Right ventricle myocardium inferior (tissue), 1 donor: ENCODE data around the gene CLIC3. TPM values are rescaled to one million over a fixed set of nuclear protein-coding genes. Genes with fewer than 3 reads are reported as not detected.
"Not testable (repeated sequence)": the region's sequence is repeated elsewhere in the genome, so short reads cannot be mapped to it uniquely, and the experiment has no call there.

ENCODE experiments used
- ATAC-seq: fragments of 200-7000 bp; cut with Tn5 transposase; one replicate; pipeline ENCODE4 v1.9.1; 2020; ENCODE audit warnings: mild to moderate bottlenecking, moderate library complexity
- DNase-seq: peaks from one replicate; pipeline ENCODE4 v3.0.0; 2021; ENCODE audit errors: missing footprints
- intact Hi-C: fragments of 100-400 bp; cut with DNase I; formaldehyde crosslinking; loops from one replicate; pipeline ENCODE4 v1.11.0; 2022
- total RNA-seq: library from RNA; stranded (reverse); fragmentation: NEBNext Ultra II Directional; extraction: Animal tissue kit (Norgen Biotek cat#: 25700); gene quantifications from one replicate; pipeline ENCODE4 v1.2.1, GENCODE V29; 2021
- donor health status: DM: no; HTN: yes; CAD: no; lungs with severe emphysema.

Gene CLIC3
- total RNA-seq, 1 donor from 2014 or later = 1.1 TPM

DNA sequence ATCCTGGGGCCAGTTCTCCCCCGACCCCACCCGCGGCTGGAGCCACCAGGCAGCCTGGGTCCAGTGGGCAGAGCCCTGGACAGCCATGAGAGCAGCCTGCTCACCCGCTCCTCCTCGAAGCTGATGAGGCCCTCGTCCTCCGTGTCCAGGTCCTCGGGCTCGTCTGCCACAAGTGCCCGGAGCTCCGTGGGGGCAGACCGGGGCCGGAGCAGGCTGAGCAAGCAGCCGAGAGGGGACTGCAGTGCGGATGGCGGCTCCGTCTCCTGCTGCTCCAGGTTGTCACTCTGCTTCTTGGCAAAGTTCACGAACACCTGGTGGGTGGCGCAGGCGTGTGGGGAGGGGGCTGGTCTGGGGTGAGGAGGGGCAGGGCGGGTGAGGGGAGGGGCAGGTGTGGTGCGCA lies 11.9 kb upstream of the CLIC3 start:
- DNase-seq (no peak), ATAC-seq (no peak)
- intact Hi-C loops = no loop called here

DNA sequence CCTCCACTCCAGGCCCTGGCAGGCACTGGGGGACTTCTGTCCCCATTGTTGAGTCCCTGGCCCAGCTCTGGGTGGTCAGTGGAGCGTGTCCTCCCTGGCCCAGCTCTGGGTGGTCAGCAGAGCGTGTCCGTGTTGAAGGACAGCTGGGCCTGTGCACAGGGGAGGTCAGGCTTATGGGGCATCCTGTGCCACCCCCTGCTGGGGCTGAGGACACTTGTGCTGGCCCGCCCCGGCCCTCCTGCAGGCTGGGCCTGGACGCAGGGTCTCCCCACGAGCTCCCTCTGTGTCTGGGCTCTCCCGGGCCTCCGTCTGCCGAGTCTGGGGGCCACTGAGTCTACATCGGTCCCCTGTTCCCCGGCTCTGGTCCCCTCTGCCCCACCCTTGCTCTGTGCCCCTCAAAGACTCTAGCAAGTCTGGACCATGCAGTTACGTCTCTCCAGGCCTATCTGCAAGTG lies 11.5 kb upstream of the CLIC3 start:
- no peak for ATAC-seq
- intact Hi-C loops = no loop called here
- DNase-seq = no peak

DNA sequence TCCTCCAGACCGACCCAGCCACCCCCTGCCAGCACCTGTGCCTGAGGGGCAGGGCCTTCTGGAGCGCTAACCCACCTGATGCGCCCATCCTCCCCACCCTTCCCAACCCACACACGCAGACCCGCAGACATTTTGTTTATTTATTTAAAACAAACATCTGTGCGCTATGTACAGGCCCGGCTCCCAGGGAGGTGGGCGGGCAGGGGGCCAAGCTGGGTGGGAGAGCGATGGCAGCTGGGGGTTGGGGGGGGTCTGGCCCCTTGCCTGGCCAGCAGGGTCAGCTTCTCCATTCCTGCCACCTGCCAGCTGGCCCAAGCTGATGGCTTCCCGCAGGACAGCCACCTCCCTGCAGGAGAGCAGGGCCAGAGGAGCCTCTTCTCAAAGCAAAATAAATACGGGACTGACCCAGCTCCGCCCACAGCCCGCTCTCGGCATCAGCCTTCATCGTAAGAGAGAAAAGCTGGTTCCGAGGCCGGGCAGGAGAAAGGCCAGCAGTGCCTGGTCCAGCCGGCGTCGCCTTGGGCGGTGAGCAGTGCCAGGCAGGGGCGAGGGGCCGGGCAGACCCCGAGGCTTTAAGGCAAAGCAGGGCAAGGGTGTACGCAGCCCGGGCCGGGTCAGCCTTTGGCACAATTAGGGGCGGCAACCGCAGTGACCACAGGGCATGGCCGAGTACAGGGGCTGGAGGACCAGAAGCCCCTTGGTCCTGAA lies 10.9 kb upstream of the CLIC3 start:
- intact Hi-C loops = no loop called here
- ATAC-seq (peak; percentile 21), DNase-seq (no peak)

DNA sequence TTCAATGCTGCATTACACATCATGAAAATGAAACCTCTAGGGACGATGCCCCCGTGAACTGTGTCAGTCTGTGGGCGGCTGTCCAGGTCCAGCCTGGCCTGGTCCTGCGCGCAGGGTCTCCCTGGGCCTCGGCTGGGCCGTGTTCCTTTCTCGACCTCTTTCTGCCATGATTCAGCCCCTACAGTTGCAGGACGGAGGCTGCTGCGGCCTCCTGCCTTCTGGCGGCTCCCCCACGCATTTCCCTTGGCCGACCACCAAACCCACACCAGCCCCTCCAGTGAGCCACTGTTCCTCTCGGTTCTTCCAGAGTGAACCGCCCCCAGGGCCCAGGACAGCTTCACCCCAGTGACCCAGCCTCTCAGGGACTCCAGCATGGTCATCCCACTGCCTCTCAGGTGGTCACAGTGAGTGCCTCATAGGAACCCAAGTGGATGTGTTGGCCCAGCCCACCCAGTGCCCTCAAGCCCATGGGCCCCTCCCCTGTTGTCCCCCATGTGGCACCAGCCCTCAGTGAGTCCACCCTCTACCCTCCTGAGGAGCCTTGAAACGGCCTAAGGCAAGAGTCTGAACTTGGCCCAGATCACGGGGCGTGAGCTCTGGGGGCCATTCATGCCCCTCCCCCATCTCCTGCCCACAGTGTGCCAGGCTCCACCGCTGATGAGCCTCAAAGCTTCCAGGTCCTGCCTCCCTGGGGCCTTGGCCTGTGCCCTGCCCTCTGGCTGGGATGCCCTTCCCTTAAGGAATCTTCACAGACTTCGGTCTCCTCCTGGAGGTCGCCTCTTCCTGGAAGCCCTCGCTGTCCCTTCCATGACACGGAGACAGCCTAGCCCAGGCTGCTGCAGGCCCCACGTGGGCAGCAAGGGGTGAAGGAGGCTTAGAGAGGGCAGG lies 10.0 kb upstream of the CLIC3 start:
- DNase-seq (no peak), ATAC-seq (no peak)
- intact Hi-C loops = no loop called here

DNA sequence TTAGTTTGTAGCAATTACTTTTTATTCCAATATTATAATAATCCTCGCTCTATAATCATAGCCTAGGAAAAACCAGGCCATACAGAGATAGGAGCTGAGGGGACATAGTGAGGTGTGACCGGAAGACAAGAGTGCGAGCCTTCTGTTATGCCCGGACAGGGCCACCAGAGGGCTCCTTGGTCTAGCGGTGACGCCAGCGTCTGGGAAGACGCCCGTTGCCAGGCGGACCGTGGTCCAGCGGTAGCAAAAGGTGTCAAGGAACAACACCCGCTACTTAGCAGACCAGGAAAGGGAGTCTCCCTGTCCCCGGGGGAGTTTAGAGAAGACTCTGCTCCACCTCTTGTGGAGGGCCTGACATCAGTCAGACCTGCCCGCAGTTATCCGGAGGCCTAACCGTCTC lies 7.9 kb upstream of the CLIC3 start:
- DNase-seq, intact Hi-C loops, ATAC-seq: not testable (repeated sequence)

DNA sequence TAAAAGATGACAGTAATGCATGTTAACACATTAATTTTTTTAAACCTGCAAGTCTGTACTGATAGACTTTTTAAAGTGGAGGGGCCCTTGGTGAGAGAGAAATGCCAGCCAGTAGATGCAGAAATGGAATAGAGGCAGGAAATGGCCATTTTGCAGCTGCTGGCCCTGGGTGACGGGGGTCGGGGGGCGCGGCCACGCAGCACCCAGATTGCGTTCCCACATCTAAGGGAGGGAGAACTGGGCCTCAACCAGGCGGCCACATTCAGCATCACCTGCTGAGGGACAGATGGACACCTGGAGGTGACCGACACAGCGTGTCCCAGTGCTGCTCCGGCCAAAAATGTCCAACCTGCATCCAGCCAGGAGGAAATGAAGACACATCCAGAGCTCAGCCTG lies 6.3 kb upstream of the CLIC3 start:
- ATAC-seq = no peak
- intact Hi-C loops = no loop called here
- no peak for DNase-seq

DNA sequence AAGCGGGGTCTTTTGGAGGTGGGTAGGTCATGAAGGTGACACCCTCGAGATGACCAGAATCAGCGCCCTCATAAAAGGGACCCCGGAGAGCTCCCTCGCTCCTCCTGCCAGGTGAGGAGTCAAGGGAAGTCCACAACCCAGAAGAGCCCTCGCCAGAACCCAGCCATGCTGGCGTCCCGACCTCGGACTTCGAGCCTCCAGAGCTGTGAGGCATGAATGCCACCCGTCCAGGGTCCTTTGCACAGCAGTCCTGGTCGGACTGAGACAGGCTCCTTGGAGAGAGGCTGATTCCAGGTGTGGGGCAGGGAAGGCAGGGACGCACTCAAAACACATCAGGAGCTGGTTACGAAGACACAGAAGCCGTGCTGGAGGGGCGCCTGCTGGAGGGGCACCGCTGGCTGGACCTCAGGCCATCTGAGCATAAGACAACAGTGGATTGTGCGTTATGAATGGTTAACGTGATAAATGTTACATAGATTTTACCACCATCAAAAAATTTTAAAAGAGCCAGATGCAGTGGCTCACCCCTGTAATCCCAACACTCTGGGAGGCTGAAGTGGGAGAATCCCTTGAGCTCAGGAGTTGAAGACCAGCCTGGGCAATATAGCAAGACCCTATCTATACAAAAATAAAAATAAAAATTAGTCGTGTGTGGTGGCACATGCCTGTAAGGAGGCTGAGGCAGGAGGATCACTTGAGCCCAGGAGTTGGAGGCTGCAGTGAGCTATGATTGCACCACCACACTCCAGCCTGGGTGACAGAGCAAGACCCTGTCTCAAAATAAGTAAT lies 5.7 kb upstream of the CLIC3 start:
- DNase-seq = no peak
- no peak for ATAC-seq
- intact Hi-C loops = no loop called here

DNA sequence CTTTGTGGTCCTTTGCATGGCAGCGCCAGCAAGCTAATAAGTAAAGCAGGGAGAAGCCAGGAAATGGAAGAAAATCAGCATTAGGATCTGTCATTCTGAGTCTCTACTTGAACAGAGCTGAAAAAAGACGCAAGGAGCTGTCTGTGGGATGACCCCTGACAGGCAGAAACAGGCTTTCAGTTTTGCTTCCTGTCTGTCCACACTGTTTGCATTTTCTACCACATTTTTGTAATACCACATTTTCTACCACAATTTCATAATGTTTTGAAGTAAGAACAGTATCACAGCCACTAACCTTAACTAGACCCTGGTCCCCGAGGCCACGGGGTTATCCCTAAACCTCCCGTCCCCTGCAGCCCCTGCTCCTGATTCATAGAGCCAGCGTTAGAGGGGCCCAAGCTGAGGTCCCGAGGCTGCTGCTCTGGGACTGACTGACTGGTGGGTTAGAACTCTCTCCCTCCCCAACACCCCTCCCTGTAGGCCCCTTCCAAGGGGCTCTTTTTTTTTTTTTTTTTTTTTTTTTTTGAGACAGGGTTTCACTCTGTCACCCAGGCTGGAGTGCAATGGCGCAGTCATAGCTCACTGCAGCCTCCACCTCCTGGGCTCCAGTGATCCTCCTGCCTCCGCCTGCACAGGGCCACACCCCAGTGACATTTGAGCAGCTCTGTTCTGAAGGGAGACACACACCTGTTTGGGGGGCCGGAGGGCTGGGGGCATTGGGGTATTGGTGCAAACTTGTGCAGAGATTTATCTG lies 4.0 kb upstream of the CLIC3 start:
- no peak for DNase-seq
- ATAC-seq = no peak

DNA sequence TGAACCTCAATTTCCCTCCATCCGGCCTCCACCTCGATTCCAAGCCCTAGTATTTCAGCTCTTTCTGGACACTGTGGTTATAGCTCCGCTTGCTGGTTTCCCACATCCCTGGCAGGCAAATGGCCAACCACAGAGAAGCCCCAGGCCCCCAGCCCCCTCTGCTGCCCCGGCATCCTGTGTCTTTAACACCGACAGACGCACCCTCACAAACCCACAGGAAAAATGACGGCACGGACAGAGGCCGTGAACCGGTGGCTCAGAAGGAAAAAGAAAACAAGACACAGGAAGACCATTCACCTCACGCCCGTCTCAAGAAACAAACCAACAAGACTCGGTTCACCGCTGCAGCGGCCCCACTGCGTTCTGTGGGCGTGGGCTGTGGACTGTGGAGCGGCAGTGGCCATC lies 1.5 kb upstream of the CLIC3 start:
- no peak for ATAC-seq
- intact Hi-C loops = no loop called here
- DNase-seq = no peak

More for the DNA sequence above, 4.0 kb upstream of the CLIC3 start:
- intact Hi-C loops = no loop called here

DNA sequence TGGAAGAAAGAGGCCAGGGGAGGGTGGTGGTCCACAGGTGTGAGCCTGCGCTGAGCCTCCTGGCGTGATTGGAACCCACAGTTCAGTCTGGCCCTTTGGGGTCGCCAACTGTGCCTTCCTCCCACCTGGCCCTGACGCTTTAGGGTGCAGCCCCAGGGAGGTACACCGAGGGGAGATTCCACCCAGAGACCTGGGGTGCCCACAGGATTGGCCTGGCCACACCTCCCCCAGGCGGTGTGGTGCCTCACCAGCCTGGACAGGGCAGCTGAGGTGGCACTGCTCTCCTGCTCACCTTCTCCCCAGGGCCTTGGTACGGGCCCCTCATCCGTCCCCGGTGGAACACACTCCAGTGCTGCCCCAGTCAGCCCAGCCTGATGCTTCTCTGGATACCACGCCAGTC lies 1.0 kb upstream of the CLIC3 start:
- intact Hi-C loops = no loop called here
- ATAC-seq (no peak), DNase-seq (no peak)

DNA sequence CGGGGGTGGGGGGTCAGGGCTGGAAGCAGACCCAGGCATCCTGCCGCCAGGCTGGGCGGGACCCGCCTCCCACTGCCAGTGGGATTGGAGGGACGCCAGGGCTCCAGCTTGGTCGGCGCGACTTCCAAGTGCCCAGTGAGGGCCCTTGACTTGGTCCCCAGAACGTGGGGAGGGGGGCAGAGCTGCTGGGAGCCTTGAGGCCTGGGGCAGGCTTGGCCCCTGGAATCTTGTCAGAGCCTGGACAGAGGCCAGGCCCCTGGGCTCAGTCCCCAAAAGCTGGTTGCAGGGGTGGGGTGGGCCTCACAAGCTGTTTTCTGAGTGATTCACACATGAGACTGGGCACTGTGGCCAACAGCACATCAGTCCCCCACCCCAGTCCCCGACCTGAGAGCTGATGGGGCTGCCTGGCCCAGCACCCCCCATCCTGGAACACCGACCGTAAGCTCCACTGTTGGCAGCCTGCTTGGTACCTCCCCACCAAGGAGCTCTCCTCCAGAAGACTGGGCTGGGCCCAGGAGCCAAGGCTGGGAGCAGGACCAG lies 526 bp downstream of the CLIC3 start:
- no peak for DNase-seq
- no peak for ATAC-seq
- intact Hi-C loops = no loop called here

DNA sequence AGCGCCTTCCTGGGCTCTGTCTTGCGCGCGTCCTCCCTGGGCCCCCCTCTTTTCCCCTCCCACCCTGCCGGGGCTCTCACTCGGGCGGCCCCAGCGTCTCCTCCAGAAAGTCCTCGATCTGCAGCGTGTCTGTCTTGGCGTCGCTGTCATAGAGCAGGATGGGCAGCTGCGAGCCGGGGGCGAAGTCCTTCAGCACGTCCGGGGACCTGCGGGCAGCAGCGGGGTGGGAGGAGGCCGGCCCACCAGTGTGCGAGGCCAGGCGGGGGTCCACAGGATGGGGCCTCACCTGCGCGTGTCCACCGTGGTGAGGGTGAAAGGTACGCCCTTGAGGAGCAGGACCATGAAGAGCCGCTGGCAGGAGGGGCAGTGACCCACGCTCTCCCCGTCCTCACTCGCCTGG lies 1.0 kb downstream of the CLIC3 start:
- intact Hi-C loops = no loop called here
- DNase-seq (no peak), ATAC-seq (no peak)

DNA sequence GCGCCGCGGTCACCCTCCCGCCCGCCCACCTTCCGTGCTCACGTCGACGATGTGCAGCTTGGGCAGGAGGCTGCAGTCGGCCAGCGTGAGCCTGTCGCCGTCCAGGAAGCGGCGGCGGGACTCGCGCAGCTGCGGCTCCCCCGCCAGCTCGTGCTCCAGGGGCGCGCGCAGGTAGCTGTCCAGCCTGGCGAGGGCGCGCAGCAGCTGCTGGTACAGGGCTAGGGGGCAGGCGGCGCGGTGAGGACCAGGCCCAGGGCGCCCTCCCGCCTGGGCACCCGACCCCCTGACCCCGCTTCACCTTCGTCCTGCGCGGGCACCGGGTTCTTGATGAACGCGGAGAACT lies 1.5 kb downstream of the CLIC3 start:
- ATAC-seq = no peak
- DNase-seq = no peak
- intact Hi-C loops = no loop called here

DNA sequence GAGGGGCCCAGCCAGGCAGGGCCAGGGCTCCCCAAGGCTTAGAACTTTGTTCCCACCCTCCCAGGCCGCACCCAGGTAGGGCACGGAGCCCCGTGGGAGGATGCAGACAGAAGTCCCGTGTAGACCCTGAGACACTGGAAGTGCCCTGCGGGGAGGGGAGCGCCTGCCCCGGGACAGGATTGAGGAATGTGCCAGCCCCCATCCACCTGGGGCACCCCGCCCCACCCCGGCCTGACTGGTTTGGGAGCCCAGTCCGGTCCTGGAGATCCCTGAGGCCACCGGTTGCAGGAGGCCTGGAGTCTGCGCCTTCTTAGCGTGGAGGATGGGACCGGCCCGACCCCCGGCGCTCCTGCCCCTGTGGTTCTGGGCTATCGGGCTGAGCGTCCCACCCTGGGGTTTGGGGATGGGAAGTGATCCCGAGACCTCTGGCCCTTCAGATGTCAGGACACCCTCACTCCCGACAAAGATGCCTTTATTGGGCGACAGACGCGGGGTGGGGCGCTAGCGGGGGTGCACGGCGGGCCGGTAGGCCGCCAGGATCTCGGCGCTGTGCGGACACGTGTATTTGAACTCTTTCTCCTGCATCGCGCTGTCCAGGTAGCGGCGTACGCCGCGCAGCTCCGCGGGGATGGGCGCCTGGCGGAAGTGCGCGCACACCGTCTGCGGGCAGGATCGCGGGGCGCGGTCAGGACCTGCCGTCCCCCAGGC lies 2.0 kb downstream of the CLIC3 start:
- ATAC-seq (no peak), DNase-seq (no peak)
- intact Hi-C loops = no loop called here

DNA sequence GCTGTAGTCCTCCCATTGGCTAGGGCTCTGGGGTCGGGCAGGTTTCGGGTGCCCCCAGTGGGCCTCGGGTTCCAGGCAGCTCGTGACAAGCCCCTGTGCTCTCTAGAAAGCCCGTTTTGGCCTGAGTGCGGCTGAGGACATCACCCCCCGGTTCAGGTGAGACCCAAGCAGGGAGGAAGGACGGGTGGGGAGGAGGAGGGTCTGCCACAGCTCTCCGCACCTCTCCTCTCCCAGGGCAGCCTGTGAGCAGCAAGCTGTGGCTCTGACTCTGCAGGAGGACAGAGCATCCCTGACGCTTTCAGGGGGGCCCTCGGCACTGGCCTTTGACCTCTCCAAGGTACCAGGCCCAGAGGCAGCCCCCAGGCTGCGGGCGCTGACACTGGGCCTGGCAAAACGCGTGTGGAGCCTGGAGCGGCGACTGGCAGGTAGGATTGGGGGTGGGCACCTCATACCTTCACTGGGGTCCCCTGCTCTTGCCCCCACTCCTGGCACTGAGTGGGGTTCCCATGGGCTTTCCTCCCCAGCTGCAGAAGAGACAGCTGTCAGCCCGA lies 3.5 kb downstream of the CLIC3 start:
- ATAC-seq (no peak), DNase-seq (no peak)
- intact Hi-C loops = no loop called here

DNA sequence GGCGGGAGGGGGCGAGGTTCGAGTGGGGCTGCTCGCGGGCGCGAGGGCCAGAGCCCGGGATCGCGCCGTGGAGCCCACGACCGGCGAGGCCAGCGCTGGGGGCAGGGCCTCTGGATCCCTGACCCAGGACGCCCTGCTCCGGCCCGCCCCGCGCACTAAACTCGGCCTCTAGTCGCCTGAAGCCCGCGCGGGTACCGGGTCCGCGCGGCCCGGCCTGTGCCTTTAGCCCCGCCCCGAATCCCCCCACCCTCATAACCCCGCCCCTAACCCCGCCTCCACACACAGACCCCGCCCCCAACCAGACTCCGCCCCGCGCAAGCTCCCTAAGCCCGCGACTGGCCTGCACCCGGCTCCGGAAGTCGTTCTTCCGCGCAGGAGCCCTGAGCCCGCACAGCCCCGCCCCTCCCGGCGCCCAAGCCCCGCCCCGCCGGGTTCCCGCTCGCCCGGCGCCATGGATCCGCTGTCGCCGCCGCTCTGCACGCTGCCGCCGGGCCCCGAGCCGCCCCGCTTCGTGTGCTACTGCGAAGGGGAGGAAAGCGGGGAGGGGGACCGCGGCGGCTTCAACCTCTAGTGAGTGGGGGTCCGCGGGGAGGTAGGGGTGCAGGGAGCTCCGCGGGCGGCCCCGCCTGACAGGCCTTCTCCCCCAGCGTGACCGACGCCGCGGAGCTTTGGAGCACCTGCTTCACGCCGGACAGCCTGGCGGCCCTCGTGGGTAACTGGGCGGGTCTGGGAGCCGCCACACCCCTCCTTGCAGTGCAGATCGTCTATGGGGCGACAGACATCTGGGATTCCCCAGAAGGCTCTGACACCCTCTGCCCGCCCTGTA lies 4.2 kb downstream of the CLIC3 start, which contains the start of gene PAXX:
Gene PAXX (plus strand): TSS at position 430 of the 826 bp plus-strand sequence. CDS start 22 bp downstream, at position 452.
- DNase-seq (peak; percentile 97), ATAC-seq (peak; percentile 97)
- intact Hi-C loops = loop anchor here (2.0 kb wide), 1 partner anchor 41 kb away; no protein-coding TSS in a partner anchor
